HCT116 (cell line): Measurements from ENCODE around the gene RHBDF1. TPM values are rescaled to one million over a fixed set of nuclear protein-coding genes. Genes with fewer than 3 reads are reported as not detected.

Experiments used
- ATAC-seq: fragments of 200-7000 bp; cut with Tn5 transposase; 2 replicates; pipeline ENCODE4 v1.9.1; 2020; ENCODE audit warnings: mild to moderate bottlenecking, moderate library complexity
- Bru-seq: library from RNA; stranded (reverse); fragments of 400-500 nt; gene quantifications from one replicate; lab custom pipeline; 2021; lab: Mats Ljungman, UMichigan
- BruChase-seq, 2 experiments: library from RNA; stranded (reverse); fragments of 400-500 nt; gene quantifications; one replicate each; lab custom pipeline; 2021; lab: Mats Ljungman, UMichigan
- BruUV-seq: library from RNA; stranded (reverse); fragments of 400-500 nt; replicated peaks from 2 replicates; lab custom pipeline; 2021; lab: Mats Ljungman, UMichigan
- CTCF ChIA-PET: fragments of 300-600 bp; sonication (Branson Sonifier 250); formaldehyde crosslinking; loops from one replicate; lab custom pipeline; 2021; ENCODE audit warnings: antibody characterized with exemption; lab: Charles Lee
- POLR2A ChIA-PET: fragments of 300-600, 350-600 bp; sonication (Branson Sonifier 250); formaldehyde crosslinking; loops from one replicate; lab custom pipeline; 2021; ENCODE audit warnings: antibody characterized with exemption; lab: Charles Lee
- RAD21 ChIA-PET, 2 experiments: fragments of 300-600 bp; sonication (Branson Sonifier 250); formaldehyde crosslinking; loops; one replicate each; lab custom pipeline; 2023; ENCODE audit warnings: low total read pairs in 2 of 2; ENCODE audit not compliant: uncharacterized antibody in 2 of 2, unreplicated experiment in 2 of 2, low non-redundant PET in 1 of 2; lab: Charles Lee
- DNase-seq: peaks from one replicate; pipeline ENCODE4 v3.0.0-alpha.2; 2010; ENCODE audit warnings: low read depth, low spot score
- H2AFZ ChIP-seq: fragments of 200-600 bp; shearing (Covaris generic), sonication (generic); 2 replicates; pipeline ENCODE4 v1.6.1; 2017; ENCODE audit warnings: low read depth, mixed run types, mixed read lengths, antibody characterized with exemption, low read length; ENCODE audit not compliant: poor library complexity, severe bottlenecking
- H3K27ac ChIP-seq: 2 replicates; pipeline ENCODE4 v1.5.1; 2012; ENCODE audit warnings: low read depth, low read length
- H3K27me3 ChIP-seq: fragments of 200-600 bp; sonication (generic); 2 replicates; pipeline ENCODE4 v1.6.1; 2016; ENCODE audit warnings: mixed run types, low read length, mixed read lengths; ENCODE audit not compliant: insufficient read depth
- H3K36me3 ChIP-seq, 2 experiments: fragments of 200-500 bp in 1 of 2; fragments of 200-600 bp in 1 of 2; sonication (Bioruptor generic) in 1 of 2; sonication (generic) in 1 of 2; 2 replicates each; pipeline versions ENCODE4 v1.5.1 to v1.6.1; 2014 to 2016; ENCODE audit warnings: low read length in 2 of 2, inconsistent platforms in 1 of 2, mixed read lengths in 1 of 2, mixed run types in 1 of 2; ENCODE audit not compliant: insufficient read depth in 2 of 2, control insufficient read depth in 1 of 2
- H3K4me1 ChIP-seq, 2 experiments: fragments of 200-600 bp in 1 of 2; sonication (generic) in 1 of 2; 2 replicates each; pipeline versions ENCODE4 v1.5.1 to v1.6.1; 2012 to 2017; ENCODE audit warnings: low read length in 2 of 2, inconsistent platforms in 1 of 2, mild to moderate bottlenecking in 1 of 2, mixed read lengths in 1 of 2, mixed run types in 1 of 2, moderate library complexity in 1 of 2; ENCODE audit not compliant: insufficient read depth in 2 of 2, control insufficient read depth in 1 of 2
- H3K4me2 ChIP-seq: fragments of 200-600 bp; sonication (generic); 2 replicates; pipeline ENCODE4 v1.6.1; 2017; ENCODE audit warnings: mixed run types, low read length, mixed read lengths
- H3K4me3 ChIP-seq, 2 experiments: fragments of 200-600 bp in 1 of 2; sonication (generic) in 1 of 2; replicated peaks in 1 of 2; 2 replicates each; pipeline ENCODE4 v1.5.1; 2011 to 2016; ENCODE audit warnings: low read length in 2 of 2, control low read depth in 1 of 2, low read depth in 1 of 2, mild to moderate bottlenecking in 1 of 2, mixed read lengths in 1 of 2, mixed run types in 1 of 2
- H3K79me2 ChIP-seq: fragments of 200-600 bp; sonication (generic); 2 replicates; pipeline ENCODE4 v1.6.1; 2017; ENCODE audit warnings: mild to moderate bottlenecking, mixed run types, low read length, moderate library complexity, mixed read lengths; ENCODE audit not compliant: insufficient read depth
- H3K9ac ChIP-seq: fragments of 200-600 bp; sonication (generic); 2 replicates; pipeline ENCODE4 v1.6.1; 2016; ENCODE audit warnings: low read length, mixed read lengths
- H3K9me2 ChIP-seq: fragments of 200-600 bp; sonication (generic), shearing (Covaris generic); 2 replicates; pipeline ENCODE4 v1.6.1; 2017; ENCODE audit warnings: mixed run types, mild to moderate bottlenecking, moderate library complexity; ENCODE audit not compliant: insufficient read depth
- H3K9me3 ChIP-seq, 2 experiments: fragments of 200-500 bp in 1 of 2; fragments of 200-600 bp in 1 of 2; sonication (Bioruptor generic) in 1 of 2; sonication (generic) in 1 of 2; 2 replicates each; pipeline ENCODE4 v1.6.1; 2014 to 2017; ENCODE audit warnings: low read length in 2 of 2, mixed read lengths in 2 of 2, inconsistent platforms in 1 of 2, low read depth in 1 of 2, mild to moderate bottlenecking in 1 of 2, mixed run types in 1 of 2, moderate library complexity in 1 of 2; ENCODE audit not compliant: control insufficient read depth in 1 of 2, insufficient read depth in 1 of 2
- H4K20me1 ChIP-seq: fragments of 200-600 bp; sonication (generic), shearing (Covaris generic); 2 replicates; pipeline ENCODE4 v1.6.1; 2017; ENCODE audit warnings: mixed run types, mild to moderate bottlenecking, moderate library complexity; ENCODE audit not compliant: insufficient read depth
- ATF3 ChIP-seq: IDR thresholded peaks from 2 replicates; pipeline ENCODE4 v1.6.1; 2012
- CBX3 ChIP-seq: IDR thresholded peaks from 2 replicates; pipeline ENCODE4 v1.6.1; 2012; ENCODE audit warnings: low read depth
- EGR1 ChIP-seq: IDR thresholded peaks from 2 replicates; pipeline ENCODE4 v1.6.1; 2012; ENCODE audit warnings: low read depth
- EZH2phosphoT487 ChIP-seq: fragments of 200-600 bp; IDR thresholded peaks from 2 replicates; pipeline ENCODE4 v1.6.1; 2018; ENCODE audit warnings: antibody characterized with exemption, borderline replicate concordance
- JUND ChIP-seq: IDR thresholded peaks from 2 replicates; pipeline ENCODE4 v1.6.1; 2012
- MAX ChIP-seq: IDR thresholded peaks from 2 replicates; pipeline ENCODE4 v1.6.1; 2012
- RAD21 ChIP-seq: IDR thresholded peaks from 2 replicates; pipeline ENCODE4 v1.6.1; 2012; ENCODE audit warnings: low read depth, mild to moderate bottlenecking
- SP1 ChIP-seq: IDR thresholded peaks from 2 replicates; pipeline ENCODE4 v1.6.1; 2012; ENCODE audit warnings: low read depth
- YY1 ChIP-seq: IDR thresholded peaks from 2 replicates; pipeline ENCODE4 v1.6.1; 2011; ENCODE audit warnings: low read length, low read depth, moderate library complexity, mild to moderate bottlenecking; ENCODE audit not compliant: insufficient replicate concordance; ENCODE audit errors: extremely low read depth
- ZFX ChIP-seq: fragments of 450-650 bp; IDR thresholded peaks from 2 replicates; pipeline ENCODE4 v1.6.1; 2017
- ZNF274 ChIP-seq: fragments of 200-500 bp; sonication (Bioruptor generic); IDR thresholded peaks from 2 replicates; pipeline ENCODE4 v1.6.1; 2014; ENCODE audit warnings: mild to moderate bottlenecking, low read depth, low read length, inconsistent platforms
- intact Hi-C: fragments of 100-400 bp; cut with micrococcal nuclease; formaldehyde crosslinking; loops from 2 replicates; pipeline ENCODE4 v1.10.0; 2022
- long read RNA-seq: library from polyadenylated mRNA; unstranded; transcript quantifications from one replicate; pipeline ENCODE4 v2.0.0, GENCODE V29; 2021; ENCODE audit not compliant: unreplicated experiment
- polyA plus RNA-seq: library from polyadenylated mRNA; unstranded; fragments of >200 nt; gene quantifications from 2 replicates; pipeline ENCODE4 v1.2.1, GENCODE V29; 2012; ENCODE audit warnings: missing spikeins
- total RNA-seq: library from RNA; stranded (reverse); gene quantifications from one replicate; pipeline ENCODE4 v1.2.1, GENCODE V29; 2021; ENCODE audit not compliant: unreplicated experiment

RHBDF1 gene
- total RNA-seq (19.8 TPM), Bru-seq, nascent RNA (percentile 42 among the genes with signal in this experiment), BruChase-seq, experiment 1, labeled RNA remaining after a 6-hour chase (percentile 57 among the genes with signal in this experiment), BruChase-seq, experiment 2, labeled RNA remaining after a 2-hour chase (percentile 50 among the genes with signal in this experiment)
- polyA plus RNA-seq: 19.2 and 21.1 TPM in 2 replicates
- long read RNA-seq, transcript RHBDF1-201 (18 exons, 2,992 nt): major isoform, 5 of 34 reads
- long read RNA-seq, partial matches to known transcripts: 12 of 34 reads
- long read RNA-seq, other reads (novel, unspliced or antisense): 17 of 34 reads

GRCh38 chr16:72561-73548 lies at the start of gene RHBDF1:
Gene RHBDF1, minus strand, starts transcription at chr16:72631. Its CDS starts 7,616 bp downstream, at chr16:65015.
- ChIA-PET RAD21 (no interaction called here), POLR2A (no interaction called here), CTCF (interaction anchor here (0.6 kb wide), 1 partner anchor 116 kb away, joined by 5 read pairs; no protein-coding TSS in a partner anchor)
- Histone ChIP-seq H3K4me2 (peak within 1 kb of the TSS; percentile 82), H3K9me3 (no peaks in the 10 kb centered on the region), H3K9me2 (no peaks in the 10 kb centered on the region), H3K9ac (peak within 1 kb of the TSS; percentile 66), H3K27me3 (no peaks in the 10 kb centered on the region), H4K20me1 (no peaks in the 10 kb centered on the region), H3K4me3 (peak within 1 kb of the TSS; percentile 54 to 64), H3K79me2 (no peaks in the 10 kb centered on the region), H2AFZ (no peak within 1 kb of the TSS), H3K27ac (peak within 1 kb of the TSS; percentile 84), H3K4me1 (peaks cover 31 to 47% of the 10 kb centered on the region in 2 experiments), H3K36me3 (no peaks in the 10 kb centered on the region)
- intact Hi-C loops: no loop called here
- DNase-seq (no peak), ATAC-seq (peak; percentile 65)
- TF ChIP-seq ATF3 (no peak), ZNF274 (no peak), EGR1 (no peak), ZFX (no peak), MAX (no peak), EZH2phosphoT487 (no peak), JUND (no peak; the same call in 1 of the 2 replicates), RAD21 (no peak), YY1 (no peak), SP1 (no peak), CBX3 (no peak)
- BruUV-seq: no TSS peak
